CD4-positive, alpha-beta T cell treated with Interleukin-15 for 1 hour (primary cell): ENCODE data around the gene FBLN2.

Source experiments
- DNase-seq: peaks from one replicate; pipeline ENCODE4 v3.0.0-alpha.2; 2020

FBLN2 gene

DNA sequence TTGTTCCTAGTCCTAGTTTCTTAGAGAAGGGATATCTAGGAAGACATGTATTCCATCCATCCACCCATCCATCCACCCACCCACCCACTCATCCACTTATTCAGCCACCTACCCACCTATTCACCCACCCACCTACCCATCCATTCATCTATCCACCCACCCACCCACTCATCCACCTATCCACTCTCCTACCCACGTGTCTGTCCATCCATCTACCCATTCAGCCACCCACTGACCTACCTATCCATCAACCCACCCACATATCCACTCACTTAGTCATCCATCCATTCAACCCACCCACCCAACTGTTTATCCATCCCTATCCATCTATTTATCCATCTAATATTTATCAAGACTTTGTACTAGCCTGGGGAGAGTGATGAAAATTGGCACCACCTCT lies 120.5 kb downstream of the FBLN2 start:
- DNase-seq = no peak

DNA sequence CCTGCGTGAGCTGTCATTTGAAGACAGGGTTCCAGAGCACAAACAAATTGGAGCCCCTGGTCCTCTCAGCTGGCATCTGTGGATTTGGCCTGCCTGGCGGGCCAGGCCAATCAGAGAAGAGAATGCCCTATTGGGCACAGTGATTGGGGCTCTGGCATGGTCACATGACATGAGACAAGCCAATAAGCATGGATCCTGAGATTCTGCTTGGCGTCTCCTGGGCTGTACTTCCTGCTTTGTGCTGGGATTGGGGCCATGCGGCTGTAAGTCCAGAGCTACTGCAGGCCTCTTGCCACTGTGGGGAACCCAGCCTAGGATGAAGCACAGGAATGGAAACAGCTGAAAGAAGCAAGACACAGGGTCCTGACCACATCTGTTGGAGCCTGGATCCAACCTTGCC lies 121.4 kb downstream of the FBLN2 start:
- no peak for DNase-seq

DNA sequence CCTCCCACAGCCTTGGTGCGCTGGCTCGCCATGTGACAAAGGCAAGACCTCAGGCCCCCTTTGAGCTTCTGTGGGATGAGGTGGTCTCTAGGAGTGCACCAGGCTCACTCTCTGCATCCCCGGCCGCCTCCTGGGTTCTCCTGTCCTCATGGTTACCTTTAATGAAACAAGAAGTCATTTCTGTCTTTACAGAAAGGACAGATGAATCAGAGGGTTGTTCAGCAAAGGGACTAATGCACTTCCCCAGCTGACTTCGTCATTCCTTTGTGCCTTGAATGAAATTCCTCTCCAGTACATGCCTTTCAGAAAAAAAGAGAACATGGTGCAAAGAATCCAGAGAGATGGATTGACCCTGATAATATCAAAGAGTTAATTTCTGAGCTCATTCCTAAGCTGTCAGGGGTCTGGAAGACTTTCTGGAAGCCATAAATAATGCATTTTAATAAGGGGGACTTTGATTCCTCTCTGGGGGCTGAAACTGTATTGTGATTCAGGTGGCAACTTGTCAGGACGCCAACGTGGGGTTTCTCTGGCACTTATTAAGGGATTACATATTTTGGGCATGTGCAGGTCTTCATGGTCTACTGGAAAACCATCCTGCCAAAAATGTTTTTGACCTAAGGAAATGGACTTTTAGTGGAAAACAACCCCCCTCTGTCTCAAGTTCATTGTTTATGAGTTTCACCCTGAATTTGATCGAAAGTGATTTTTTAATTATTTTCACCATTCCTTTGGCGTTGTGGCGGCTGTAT lies 122.7 kb downstream of the FBLN2 start:
- no peak for DNase-seq

DNA sequence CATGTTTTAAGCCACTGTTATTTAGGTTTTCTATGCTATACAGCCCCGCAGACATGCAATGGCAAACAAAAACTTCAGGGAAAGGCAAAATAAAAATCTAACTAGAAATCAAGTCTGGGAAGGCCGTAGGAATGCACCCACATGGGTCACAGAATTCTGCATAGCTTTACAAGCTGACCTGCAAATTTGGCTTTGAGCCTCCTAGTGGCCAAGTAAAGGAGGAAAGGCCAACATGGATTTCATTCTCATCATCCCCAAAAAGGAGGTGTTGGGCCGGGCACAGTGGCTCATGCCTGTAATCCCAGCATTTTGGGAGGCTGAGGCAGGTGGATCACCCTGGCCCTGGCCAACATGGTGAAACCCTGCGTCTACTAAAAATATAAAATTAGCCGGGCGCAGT lies 124.3 kb downstream of the FBLN2 start:
- DNase-seq = no peak

DNA sequence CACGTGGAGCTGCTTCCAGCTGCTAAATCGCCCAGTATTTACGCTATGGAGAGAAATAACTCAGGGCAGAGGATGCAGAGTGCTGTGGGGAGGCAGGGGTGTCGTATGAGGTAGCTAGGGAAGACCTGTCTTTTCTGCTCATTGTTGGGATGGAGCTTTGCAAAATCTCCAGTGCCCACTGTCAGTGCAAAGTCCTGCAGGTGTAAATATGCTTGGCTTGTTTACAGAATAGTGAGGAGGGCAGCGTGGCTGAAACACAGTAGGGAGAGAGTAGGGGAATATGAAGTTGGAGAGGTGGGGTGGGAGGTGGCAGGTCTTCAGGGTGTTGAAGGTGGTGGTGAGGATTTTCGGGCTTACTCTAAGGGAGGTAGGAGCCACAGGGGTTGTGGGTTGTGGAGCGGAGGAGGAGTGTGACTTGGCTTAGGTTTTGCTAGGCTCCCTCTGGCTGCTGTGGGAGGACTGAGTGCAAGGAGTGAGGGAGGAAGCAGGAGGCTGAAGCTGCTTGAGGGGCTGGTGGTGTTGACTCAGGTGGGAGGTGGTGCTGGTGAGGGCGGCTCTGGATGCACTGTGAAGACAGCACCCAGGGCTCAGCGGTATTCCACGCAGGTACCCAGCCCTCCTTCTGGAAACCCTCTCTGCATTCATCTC lies 125.7 kb downstream of the FBLN2 start:
- no peak for DNase-seq

DNA sequence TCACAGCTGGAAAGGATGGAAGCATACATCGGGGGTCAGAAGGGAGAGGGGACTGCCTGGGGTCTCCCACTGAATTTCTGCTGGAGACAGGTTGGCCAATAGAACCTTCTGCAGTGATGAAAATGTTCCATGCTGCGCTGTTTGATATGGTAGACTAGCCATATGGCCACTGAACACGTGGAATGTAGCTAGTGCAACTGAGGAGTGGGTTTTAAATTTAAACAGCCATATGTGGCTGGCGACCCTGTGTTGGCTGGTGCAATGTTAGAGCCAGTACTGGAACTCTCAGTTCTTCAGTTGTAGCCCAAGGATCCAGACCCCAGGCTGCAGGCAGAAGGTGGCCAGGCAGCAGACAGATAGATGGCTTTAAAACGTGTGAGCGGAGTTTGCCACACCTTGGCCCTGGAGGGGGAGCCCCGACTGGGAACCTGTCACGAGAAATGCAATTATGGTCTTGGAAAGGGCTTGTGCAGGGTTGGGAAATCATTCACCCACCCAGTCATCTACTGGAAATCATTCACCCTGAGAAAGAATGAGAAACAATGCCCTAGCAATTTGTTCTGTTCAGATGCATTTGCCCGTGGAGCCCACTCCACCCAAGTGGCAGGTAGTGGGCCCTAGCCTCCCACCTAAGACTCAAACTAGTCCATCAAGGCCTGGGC lies 127.6 kb downstream of the FBLN2 start:
- DNase-seq = no peak

DNA sequence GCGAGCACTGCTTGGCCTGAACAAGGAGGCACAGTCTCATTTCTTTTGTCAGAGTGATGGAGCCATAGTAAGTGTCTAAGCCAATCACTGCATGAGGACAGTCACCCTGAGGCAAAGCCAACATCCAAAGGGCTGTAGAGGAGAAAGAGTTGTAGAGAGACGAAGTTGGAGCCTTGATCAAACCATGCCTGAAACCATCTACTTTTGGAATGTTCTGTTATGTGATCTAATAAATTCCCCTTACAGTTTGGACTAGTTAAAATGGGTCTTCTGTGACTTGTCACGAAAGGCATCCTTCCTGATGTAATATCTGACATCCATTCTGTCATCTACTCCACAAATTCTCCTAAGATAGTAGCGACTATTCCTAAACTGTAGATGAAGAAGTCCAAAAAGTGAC lies 128.3 kb downstream of the FBLN2 start:
- DNase-seq = no peak

DNA sequence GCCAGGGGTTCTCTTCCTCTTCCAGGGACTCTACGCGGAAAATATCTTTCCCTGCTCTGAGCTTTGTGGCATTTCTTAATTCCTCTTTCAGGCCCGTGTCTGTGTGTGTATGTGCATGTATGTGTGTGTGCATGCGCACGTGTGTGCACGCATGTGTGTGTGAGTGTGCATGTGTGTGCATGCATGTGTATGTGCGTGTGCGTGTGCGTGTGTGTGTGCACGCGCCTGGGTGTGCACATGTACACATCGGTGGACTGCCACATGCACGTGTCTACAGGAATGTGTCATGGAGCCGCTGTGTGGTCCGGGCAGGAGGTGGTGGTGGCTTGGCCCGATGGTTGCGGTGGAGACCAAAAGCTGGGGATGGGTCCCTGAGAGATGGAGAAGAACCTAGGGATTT lies 133.0 kb downstream of the FBLN2 start:
- no peak for DNase-seq

DNA sequence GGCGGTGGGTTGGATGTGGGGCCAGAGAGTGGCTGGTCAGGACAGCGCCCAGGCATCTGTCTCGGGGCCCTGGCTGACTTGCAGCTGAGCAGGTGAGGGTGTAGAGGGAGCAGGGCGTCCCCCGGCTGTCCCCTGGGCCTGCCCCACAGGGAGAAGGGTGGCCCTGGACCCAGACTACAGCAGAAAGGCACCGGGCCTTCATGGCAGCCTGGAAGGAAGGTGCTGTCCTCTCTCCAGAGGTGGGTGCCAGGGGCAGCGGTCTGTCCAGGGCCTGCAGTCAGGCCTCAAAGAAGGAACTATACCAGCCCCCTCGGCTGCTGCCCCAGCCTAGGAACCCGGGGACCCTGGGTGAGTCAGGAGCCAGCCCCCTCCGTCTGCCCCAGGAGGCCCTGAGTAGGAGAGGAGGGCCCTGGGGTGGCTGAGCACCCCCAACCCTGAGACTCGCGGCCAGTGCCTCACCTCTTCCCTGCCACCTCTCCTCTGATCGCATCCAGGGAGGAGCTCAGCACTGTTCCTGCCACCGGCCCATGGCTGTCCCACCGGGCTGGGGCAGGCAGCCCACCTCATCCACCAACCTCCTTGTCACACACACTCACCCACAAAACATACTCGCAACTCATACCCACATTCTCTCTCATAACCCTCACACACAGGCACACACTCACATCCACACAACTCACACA lies 133.5 kb downstream of the FBLN2 start:
- no peak for DNase-seq

DNA sequence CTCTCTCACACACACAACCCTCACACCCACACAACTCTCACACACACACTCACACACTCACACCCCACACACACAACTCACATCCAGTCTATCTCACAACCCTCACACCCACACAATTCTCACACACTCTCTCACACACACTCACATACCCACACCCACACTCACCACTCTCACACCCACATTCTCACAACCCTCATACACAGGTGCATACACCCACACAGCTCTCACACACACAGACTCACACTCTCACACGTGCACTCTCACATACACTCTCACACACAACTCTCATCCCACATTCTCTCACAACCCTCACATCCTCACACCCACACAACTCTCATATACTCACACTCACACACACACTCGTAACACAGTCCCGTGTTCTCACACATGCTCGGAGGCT lies 134.4 kb downstream of the FBLN2 start:
- DNase-seq = no peak

DNA sequence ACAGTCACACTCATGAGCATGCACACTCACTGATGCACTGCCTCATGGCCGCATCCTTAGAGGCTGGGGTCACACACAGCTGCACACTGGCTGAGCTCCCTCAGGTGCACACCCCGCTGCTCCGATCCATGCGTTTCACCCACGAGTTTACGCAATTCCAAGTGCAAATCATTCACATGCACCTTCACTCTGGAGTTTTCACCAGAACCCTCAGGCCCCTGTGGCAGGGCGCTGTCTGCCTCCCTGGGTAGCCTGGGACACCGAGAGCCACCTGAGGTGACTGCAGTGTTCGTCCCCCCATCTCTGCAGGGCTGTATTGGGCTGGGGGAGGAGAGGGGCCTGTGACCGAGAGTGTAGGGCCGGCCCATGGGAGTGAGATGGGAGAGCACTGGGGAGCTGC lies 134.8 kb downstream of the FBLN2 start:
- DNase-seq = no peak

DNA sequence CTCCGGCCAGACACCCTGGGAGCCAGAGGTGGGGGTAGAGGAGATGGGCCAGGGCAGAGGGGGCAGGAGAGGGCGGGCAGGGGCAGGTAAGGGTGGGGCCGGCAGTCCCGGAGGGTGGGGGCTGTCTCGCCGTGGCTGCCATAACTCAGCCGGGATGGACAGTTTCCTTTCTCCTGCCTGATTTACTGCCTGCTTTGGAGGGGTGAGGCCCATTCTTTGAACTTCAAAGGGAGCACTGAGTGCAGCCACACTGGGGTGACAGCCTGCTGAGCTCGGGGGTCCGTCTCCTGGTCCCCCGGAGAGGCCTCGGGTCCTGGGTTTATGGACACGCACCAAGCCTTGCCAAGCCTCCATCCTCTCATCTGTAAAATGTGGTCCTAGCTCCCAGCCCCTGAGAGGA lies 135.4 kb downstream of the FBLN2 start:
- no peak for DNase-seq

DNA sequence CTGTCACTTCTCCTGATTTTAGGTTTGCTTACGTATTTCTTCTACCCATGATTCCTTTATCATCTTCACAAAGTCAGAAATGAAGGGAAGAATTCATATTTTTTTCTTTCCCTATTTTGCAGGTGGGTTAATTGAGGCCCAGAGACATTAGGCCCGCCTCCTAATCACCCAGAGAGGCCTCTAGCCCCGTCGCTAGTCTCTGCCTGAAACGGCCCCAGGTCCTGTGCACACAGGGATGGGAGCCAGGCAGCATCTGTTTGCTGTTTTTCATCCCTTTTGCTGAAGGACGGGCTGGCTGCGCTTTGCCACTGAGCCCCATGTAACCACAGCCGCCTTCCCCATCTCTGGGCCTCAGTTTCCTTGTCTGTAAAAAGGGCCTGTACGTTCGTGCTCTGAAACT lies 135.9 kb downstream of the FBLN2 start:
- no peak for DNase-seq

DNA sequence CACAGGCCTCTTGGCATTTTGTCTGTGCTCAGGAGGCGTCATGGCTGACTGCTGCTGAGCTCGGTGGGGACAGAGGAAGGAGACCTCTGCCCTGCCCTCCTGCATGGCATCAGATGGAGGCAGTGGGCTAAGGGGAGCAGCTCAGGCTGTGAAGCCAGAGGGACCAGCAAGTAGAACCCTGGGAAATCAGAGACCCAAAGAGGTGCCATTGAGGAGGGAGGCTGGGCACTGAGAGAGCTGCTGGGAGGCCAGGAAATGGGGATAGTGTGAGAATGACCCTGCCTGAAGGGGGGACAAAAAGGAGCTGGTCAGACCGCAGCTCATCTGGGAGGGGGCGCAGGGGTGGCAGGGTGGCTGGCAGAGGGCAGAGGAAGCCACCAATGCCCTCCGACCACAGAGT lies 136.8 kb downstream of the FBLN2 start:
- DNase-seq = no peak

DNA sequence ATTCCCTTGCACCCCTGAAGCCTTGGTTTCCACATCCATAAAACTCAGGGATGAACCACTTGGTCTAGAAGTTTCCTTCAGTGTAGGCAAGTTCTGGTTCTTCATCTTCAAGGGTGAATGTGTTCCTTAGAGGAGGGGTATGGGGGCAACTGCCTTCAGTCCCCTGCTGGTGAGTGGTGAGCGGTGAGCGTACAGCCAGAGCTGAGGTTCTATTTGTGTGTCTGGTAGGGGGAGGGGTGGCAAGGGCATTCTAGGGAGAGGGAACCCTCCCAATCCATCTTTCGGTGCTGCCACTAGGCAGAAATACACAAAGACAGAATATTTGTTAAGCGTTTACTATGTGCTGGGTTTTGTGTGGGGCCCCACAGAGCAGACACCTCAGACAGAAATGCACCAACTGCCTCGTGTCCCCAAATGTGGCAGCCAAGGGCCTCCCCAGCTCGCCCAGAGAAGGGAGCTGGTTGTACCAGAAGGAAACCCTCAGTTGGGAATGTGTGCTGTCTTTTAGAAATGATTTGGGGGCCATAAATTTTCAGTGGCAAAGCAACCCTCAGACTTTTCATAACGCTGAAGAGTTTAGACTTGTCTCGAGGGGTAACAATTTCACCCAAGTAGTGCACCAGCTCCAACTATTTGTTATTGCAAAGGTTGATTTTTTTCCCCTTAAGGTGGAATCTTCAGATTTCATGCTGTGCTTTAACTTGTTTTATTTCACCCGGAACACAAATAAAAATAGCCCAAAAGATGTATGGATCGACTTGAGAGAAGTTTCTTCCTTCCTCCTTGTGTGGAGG lies 137.6 kb downstream of the FBLN2 start:
- DNase-seq = no peak

DNA sequence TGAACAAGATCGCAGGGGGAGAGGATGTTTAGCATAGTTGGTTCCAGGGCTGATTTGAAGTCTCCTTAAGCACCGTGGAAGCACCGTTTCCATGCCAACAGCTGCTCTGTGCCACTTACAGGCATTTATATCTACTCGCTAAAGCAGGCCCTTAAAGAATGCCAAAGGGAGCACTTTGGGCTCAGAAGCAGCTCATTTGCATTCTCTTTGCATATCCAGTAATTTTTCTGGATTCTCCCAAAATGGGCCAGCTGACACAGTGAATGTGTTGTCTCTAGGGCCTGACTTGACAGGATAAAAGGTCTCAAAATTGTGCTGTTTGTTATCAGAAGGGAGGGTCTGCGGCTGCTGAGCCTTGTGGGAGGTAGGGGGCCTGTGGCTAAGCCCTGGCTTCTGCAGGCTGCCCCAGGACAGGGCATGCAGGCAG lies 138.6 kb downstream of the FBLN2 start:
- no peak for DNase-seq
